IPS-NIHi7 (cell line): ENCODE data around the gene DIAPH1.

ENCODE experiments used
- DNase-seq: peaks from one replicate; pipeline ENCODE4 v3.0.0; 2012; ENCODE audit warnings: mixed read lengths; ENCODE audit errors: extremely low spot score

The DIAPH1 gene

DNA sequence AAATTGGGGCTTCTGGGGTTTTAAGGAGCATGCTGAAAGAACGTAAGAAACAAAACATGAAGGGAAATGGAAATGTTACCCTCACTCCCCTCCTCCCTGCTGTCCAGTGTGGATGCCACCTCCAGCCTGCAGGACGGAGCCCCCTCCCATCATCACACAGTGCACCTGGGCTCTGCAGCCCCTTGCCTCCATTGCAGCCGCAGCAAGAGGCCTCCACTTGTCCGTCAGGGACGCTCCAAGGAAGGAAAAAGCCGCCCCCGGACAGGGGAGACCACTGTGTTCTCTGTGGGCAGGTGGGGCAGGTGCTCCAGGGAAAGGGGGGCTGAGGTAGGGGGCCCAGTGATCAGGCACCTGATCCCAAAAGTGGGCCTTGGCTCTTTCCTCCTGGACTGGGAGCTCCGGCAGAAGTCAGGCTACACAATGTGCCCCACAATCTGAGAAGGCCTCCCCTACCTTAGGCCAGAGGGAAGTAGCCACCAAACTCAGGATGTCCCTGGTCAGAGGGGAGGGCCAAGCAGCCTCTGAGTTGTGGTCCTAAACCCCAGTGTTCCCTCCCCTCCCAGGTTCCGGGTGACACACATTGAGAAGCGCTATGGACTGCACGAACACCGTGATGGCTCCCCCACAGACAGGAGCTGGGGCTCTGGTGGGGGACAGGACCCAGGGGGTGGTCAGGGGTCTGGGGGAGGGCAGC lies 20.7 kb upstream of the DIAPH1 start:
- no peak for DNase-seq

DNA sequence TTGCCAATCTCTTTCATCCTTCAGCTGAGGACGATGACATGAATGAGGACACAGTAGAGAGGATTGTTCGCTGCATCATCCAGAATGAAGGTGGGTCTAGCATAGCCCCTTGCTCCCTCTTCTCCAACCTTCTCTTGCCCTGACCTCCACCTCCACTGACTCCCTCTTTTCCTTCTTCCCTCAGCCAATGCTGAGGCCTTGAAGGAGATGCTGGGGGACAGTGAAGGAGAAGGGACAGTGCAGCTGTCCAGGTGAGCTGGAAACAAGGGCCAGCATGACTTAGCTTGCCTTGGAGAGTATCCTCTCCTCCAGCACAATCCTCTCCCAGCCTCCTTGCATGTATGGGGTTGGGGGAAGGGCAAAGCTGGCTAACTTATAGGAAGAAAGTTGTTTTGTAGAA lies 20.0 kb upstream of the DIAPH1 start:
- no peak for DNase-seq

DNA sequence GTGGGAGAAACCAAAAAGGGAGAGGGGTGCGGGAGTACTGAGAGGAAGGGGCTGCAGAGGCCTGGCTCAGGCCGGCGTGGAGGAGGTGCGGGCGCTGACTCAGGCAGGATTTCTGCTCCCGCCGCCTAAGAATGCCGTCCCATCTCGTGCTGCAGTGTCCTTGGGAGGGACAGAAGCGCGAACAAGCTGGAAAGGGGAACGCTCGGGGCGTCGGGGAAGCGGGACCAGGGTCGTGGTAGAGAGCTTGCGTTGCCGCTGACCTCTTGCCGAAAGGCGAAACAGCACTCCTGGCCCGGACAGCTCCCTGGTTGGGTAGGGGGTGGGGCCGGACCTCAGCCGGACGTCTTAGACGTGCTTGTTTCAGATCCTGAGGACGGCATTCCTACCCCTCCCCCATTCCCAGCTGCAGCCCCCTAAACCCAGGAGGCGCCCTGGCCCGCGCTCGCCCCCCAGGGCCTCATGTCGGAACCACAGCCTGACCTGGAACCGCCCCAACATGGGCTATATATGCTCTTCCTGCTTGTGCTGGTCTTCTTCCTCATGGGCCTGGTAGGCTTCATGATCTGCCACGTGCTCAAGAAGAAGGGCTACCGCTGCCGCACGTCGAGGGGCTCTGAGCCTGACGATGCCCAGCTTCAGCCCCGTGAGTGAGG lies 19.1 kb upstream of the DIAPH1 start:
- peak; percentile 86 for DNase-seq

DNA sequence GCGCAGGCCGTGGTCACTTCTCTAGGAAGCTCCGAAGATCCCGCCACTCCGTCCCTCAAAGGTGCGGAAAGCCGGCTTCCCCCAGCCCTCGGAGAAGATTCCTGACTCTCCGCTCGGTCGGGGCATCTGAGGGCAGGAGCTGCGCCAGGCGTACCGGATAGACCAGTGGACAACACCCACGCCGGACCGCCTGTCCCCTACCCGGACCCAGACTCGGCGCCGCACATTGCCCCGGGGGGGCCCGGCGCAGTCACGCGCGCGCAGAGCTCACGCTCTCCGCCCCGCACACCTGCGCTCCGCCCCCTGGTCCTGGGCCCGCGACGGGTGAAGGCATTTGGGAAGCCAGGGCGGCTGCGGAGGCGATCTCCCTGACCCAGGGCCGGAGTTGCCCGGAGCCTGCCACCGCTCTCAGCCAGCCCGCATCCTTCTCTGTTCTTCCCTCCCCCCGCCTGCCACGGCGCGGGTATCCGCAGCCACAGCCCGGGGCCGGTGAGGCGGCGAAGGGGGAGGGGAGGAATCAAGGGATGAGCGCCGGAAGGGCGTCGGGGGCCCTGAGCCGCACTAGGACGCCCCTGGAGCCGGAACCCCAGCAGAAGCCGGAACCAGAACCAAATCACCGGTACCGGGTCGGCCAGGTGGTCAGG lies 18.4 kb upstream of the DIAPH1 start:
- peak; percentile 31 for DNase-seq

DNA sequence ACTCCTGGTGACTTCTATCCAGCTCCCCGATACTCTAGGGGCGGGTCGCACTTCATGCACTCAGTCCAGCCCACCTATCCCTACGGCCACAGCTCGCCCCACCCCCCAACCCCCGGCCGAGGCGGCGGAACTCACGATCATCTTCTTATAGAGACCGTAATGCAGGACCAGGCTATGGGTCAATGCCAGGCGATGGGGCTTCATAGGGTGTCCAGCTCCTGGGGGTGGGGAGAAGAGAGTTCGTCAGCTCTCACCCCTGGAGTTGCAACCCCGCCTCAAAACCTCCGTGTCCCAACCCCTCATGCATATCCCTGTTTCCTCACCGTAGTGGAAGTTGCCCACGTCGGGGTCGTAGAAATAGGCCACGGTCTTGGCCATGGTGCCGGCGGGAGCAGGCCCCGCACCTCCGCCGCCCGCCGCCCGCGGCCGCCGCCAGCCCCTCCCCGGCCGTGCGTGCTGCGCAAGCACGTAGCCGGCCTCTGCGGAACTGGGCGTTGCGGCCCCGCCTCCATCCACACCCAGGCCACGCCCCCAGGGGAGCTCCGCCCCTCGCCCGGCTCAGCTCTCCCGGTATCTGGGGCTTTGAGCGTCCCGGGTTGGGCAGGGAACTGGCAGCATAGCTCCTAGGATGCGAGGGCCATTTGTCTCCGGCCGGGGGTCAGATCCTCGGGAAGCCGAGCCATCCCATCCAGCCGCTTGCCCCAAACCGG lies 17.8 kb upstream of the DIAPH1 start, which contains the start of the genes HDAC3 and RELL2:
HDAC3 (minus strand) TSS at position 437 of the 710 bp plus-strand sequence; CDS start at position 378, 59 bp downstream.
RELL2 (plus strand) TSS at position 585 of the 710 bp plus-strand sequence. CDS start 1,229 bp downstream, outside the sequence.
- DNase-seq = peak; percentile 97

DNA sequence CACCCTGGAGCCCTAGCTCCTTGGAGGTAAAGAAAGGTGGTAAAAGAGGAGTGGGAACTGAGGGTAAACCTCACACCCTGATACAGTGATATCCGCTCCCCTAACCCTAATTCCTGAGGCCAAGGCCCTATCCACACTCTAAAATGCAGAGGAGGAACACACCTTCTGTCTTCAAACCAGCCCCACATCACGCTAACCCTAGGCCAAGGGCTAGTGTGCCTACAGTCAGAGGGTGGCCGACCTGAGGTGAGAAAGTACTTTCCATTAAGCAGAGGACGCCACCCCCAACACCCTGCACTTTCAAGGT lies 17.3 kb upstream of the DIAPH1 start:
- no peak for DNase-seq

DNA sequence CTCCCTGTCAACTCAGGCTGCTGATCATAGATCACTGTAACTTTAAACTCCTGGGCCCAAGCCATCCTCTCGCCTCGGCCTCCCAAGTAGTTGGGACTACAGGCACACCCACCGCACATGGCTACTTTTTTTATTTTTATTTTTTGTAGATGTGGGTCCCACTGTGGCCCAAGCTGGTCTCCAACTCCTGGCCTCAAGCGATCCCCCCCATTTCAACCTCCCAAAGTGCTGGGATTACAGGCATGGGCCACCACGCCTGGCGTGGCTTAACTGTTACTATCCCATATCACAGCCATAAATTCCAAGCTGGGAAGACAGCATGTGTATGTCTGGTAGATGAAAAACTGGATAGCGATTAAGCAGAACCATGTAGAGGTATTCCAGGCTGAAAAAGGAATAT lies 16.8 kb upstream of the DIAPH1 start:
- DNase-seq = no peak

DNA sequence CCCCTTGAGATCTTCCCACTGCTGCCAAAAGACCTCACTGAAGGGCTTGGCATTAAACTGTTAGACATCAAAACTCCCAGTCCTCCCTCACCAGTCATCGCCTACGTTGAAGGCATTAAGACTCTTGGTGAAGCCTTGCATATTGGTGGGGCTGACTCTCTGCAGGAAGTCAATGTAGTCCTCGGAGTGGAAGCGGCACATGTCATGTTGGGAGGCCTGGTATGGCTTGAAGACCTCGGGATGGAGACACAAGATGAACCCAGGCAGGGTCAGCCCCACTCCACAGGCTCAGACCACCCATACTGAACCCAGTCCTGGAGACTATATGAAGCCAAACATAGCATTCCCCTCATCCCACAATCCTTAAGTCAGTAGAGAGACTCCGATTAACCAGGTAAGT lies 15.9 kb upstream of the DIAPH1 start:
- DNase-seq = no peak

DNA sequence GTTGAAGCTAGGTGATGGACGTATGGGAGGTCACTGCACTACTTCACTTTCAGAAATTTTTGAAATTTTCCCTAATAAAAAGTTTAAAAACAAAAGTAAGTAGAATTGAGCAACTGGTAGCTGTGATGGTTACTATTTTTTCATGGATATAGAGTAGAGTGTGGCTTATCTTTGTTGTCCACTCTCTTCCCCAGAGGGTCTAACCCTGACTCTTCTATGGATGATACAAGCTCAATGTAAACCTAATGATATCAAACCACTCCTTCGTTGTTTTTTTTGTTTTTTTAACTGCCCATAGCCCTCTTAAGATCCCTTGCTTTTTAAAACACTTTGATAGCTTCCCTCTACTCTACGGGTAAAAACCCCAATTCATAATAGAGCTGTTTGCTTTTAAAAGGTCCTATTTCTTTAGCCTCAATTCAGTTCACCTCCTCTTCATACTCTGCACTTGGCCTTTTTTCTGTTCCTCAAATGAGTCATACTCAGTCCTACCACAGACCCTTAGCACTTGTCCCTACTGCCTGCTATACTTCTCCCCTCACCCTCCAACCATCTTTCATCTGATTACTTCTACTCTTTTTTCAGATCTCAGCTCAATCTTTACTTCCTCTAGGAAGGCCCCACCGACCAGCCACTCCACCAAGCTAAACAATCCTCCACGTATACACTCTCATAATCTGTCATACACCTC lies 15.2 kb upstream of the DIAPH1 start:
- no peak for DNase-seq

DNA sequence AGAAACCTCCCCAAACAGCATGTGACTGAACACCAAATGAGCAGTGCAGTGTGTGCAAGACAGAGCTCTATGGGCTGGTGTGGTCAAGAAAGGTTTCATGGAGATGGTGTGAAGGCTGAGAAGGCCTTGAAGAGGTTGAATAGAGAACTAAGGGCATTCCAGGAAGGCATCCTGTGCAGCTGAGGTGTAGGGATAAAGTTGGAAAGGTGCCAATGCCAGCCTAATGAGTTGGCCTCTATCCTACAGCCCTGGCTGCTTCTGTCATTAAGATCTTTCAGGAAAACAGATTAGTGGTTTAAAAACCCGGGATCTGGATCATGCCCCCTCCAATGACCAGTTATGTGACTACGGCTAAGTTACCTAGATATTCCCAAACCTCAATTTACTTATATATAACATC lies 13.8 kb upstream of the DIAPH1 start:
- no peak for DNase-seq

DNA sequence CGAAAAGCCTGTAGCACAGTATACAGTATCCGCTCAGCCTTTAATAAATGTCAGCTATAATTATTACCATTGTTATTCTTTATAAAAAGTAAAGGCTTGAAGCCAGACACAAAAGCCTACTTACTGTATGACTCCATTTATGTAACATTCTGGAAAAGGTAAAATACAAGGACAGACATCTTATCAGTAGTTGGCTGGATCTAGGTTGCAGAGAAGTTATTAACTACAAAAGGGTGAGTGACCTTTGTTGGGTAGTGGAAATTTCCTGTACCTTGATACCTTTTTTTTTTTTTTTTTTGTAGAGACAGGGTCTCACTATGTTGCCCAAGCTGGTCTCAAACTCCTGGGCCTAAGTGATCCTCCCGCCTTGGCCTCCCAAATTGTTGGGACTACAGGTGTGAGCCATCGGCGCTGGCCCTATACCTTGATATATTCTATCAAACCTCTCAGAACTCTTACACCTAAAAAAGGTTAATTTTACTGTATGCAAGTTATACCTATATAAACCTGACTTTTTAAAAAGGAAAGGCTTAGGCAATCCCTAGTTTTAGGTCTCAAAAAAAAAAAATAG lies 11.9 kb upstream of the DIAPH1 start:
- no peak for DNase-seq

DNA sequence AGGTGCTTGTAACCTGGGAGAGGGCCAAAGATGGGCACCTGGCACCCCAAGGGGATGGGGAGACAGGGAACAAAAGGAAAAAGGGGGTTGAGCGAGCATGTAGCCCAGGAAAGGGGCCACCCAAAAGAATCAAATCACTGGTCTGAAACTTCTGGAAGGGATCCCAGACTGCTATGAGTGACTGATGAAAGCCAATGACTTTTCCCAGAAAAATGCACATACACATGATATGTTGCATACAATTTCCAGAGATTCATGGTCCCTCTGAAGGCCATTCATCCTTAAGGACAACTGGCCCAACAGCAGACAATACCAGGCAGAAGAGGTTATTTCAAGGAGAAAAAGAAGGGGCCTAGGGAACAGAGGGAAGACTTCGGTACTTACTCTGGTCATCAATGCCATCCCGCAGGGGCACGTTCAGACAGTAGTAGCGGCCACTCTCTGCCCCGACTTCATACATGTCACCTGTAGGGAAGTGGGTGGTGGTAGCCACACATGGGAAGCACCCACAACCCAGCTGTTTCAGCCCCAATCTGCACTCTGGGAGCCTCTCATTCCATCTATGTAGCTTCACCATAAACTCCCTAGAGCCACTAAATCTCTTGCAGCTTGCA lies 9.5 kb upstream of the DIAPH1 start:
- no peak for DNase-seq

DNA sequence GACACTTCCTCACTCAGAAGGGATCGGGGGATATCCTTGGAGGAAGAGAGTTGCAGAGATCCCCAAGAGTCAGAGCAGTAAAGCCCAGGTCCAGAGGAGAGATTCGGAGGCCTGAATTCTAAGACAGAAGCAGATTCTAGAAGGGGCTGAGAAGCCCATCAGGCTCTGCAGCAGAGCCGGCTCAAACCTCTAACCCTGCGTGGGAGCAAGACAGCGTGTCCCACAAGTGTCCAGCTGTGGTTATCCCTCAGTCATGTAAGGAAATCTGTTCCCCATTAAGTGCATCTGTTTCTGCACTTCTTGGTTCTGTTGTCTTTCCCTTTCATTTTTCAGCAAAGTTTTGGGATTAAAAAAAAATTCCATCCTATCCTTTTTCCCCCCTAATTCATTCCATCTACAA lies 4.8 kb upstream of the DIAPH1 start:
- no peak for DNase-seq

DNA sequence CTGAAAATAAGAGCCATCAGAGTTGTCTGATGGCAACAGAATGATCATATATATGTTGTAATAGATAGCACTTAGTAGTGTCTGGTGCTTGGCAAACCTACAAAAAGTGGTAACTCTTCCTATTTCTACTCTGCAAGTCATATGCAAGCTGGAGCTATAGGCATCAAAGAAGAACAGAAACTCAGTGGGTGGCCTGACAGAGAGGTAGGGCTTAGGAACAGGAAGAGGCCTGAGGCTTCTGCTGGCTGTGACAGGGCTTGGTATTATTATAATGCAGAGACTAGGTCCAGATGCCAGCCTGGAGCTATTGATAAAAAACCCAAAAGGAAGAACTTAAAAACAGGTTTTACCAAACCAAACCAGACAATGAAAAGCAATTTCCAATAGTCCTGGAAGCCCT lies 4.4 kb upstream of the DIAPH1 start:
- DNase-seq = no peak

DNA sequence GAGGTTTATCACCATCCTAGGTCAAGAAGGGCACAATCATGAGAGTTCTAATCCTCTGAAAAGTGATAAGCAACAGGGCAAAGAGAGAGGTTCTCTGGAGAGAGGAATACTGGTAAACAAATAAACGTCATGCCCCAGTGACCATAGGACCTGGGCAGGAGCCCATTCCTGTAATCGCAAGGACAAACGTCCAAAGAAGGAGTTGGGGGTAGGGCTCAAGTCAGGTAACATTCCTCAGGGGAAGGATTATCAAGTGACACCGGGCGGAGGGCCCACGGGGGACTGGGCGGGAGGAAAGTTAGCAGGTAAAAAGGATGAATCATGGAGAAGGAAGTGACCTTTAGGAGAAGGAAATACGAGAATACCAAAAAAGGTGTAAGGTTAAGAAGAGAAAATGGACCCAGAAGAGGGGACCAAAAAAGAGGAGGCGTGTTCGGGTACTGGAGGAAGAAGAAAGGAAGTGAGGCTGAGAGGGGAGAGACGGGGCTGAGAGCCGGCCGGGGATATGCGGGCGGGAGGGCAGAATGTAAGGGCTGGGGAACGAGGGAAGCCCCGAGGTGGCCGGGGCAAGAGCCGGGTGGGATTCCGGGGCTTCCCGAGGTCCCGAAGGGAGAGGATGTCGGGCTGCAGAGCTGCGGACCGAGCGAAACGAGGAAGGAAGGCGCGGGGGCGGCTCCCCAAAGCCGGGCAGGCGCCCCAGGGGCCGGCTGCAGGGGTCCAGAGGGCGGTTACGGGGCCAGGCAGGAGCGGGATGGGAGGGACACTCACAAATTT lies 583 bp downstream of the DIAPH1 start:
- DNase-seq = peak; percentile 62

DNA sequence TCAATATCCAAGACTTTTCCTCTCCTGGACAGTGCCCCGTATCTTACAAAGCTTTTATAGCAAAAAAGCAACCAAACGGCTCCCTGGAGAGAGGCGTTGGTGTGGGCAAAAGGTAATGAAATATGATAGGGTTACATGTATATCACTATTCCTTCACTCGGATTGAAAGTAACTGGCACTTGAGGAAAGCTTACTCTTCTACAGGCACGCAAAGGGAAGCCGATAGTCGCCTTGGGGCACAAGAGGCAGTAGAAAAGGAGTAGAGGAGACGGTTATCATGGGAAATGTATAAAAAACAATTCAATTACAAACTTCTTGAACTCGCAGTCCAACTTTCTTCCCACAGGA lies 1.1 kb downstream of the DIAPH1 start:
- no peak for DNase-seq

DNA sequence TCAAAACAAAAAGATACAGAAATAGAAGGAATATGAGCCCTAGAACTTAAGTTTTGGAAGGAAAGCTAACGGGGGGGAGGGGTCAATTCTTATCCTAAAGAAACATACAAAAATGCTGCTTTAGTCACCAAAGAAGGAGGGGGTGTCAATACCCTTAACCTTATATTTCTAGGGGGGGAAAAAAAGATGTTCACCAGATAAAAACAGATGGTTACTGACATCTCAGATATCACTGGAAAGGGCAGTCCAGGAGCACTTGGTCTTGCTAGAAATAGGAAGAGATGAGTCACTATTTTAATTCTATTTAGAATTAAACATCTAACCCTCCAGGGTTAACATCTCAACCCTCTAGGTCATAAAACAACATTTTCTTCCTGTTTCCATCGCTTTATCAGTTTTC lies 1.7 kb downstream of the DIAPH1 start:
- no peak for DNase-seq

DNA sequence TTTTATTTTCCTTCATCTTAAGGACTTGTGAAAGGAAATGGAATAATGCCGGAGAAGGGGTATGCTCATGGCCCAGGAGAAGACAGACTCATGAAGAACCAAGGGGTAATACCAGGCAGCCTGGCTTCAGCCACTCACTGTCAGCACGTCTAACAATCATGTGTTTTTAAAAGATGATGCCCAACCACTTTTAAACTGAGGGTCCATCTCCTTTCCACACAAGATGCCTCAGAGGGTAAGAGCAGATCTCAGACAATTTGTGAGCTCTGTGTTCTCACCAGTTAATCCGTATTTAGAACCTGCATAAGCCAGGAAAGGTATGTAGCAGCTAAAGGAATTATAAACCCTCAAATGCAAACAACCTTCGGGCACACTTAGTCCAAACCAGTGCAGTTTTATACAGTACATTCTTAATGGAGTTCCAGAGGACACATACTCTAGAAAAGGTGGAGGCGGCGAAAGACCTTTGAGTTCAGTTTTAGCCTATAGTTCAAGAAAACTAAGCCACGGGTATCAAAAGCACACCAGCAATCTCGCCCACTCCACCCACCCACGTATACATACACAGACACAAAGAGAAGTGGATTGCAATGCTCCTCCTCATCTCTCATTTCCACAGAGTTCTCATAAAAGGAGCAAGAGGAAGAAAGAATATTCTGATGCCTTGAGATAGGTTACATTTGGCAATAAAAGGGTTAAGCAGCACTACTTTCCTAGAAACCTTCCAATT lies 2.6 kb downstream of the DIAPH1 start:
- DNase-seq = no peak

DNA sequence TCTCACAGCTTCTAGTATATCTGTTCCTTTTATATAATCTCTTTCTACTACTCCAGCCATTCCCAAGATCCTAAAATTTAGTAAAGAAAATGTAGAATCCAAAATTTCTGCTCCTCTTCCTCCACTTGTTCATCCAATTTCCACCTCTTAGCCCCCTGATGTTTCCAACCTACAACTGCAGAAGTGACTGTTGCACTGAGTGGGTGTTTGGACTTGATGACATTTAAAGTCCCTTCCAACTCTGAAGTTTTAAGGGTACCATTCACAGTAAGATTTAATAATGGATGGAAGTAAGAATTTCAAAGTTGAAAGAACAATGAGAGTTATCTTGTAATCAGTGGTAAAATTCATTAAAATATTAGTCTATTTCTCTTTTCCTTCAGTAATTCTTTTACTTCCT lies 5.5 kb downstream of the DIAPH1 start:
- DNase-seq = no peak

DNA sequence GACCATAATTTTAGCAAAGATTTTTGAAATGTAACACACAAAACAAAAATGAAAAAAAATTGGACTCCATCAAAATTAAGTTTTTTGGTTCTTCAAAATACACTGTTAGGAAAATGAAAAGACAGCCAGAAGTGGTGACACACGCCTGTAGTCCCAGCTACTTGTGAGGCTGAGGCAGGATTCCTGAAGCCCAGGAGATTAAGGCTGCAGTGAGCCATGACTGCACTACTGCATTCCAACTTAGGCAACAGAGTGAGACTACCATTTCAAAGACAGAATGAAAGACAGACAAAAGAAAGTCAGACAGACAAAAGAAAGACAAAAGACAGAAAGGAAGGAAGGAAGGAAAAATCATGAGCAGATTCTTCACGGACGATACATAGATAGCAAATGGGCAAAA lies 7.5 kb downstream of the DIAPH1 start:
- no peak for DNase-seq
